DMS153 (cell line): ENCODE measurements around the gene TRIM21.
"Not testable (repeated sequence)": the region's sequence is repeated elsewhere in the genome, so short reads cannot be mapped to it uniquely, and the experiment has no call there.

Experiments used
- DNase-seq: peaks from one replicate; lab custom pipeline; 2025; lab: John Stamatoyannopoulos, UW

TRIM21 gene

DNA sequence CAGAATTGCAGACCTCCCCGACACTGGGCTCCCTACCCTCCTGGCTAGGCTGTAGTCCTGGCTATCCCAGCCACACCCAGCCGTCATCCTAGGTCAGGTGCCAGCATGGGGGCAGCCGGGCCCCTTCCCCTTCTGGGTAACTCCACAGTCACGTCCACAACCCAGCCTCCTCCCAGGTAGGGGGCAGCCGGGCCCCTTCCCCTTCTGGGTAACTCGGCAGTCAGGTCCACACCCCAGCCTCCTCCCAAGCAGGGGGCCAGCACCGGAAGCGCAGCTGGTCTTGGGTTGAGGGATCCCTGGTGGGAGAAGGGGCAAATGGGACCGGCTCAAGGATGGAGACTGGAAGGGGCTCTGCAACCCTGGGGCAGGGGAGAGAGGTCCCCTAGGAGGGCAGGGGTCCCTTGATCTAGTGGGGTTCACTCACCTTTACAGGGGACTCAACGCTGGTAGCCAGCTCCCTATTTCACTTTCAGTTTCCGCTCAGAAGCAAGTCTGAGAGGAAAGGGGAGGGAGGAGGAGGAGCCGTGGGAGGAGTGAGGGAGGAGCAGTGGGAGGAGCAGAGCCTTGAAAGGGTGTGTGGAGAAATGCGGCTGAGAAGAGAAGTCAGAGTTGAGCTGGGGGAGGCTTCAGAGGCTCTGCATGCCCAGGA, at the start of gene TRIM21:
Gene TRIM21, minus strand, starts transcription at position 494 of the 649 bp plus-strand sequence. CDS start 3,293 bp downstream, outside the sequence.
- peak; percentile 44 for DNase-seq

DNA sequence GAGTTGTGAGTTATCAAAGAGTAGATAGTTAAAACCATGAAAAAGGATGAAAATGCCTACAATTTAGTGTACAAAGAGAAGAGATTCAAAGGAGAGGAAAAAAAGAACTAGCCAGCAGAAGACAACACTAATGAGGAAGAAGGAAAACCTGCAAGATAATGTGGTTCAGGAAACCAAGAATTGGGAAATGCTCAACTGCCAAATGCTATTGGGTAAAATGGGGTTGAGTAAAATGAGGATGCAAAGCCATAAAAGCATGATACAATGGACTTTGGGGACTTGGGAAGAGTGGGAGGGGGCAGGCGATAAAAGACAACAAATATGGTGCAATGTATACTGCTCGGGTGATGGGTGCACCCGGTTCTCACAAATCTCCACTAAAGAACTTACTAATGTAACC, 48.0 kb upstream of the TRIM21 start:
- no peak for DNase-seq

DNA sequence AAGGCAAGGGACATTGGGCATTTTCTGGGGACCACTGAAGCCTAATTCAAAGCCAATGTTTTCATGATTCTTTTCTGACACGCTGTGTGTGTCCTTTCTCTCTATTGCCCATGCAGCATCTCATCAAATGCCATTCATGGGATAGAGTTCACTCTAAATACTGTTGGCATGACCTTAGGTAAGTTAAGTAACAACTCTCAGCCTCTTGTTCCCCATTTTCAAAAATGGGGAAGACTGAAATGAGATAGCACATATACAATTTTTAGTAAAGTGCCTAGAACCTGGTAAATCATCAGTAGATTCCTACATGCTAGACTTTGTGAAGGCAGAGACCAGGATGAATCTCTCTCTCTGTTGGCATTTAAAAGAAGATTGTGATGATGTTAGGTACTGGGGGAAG, 42.9 kb upstream of the TRIM21 start:
- no peak for DNase-seq

DNA sequence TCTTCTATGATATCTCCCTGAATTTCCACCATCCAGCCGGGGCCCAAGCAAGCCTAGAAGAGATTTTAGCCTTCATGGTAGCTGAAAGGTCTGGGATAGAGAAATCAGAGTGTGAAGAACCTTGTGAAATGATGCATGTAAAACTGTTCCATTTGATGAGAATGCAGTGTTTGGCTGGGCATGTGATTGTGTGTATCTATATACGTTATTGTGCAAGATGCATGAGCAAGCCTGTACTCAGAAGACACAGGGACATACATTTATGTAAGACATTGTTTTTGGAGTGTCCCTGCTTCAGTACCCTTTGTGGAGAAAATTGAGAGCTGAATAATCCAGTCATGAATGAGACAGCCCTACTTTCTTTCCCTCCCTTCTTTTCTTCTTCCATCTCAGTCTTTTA, 40.4 kb upstream of the TRIM21 start:
- no peak for DNase-seq

DNA sequence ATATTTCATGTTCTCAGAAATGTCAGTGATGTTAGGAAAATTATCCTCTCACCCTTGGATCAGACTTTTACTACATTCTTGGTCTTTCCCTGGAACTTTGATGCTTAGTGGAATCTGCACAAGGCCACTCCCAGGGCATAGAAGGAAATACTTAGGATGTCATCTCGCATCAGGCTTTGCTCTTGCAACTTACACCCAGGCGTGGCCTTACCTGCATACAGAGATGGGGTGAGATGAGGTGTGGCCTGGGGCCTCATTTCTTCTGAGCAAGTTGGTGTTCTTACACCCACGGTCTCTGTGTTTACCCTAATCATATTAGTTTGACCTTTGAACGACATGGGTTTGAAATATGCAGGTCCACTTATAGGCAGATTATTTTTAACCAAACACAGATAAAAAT, 36.5 kb upstream of the TRIM21 start:
- no peak for DNase-seq

DNA sequence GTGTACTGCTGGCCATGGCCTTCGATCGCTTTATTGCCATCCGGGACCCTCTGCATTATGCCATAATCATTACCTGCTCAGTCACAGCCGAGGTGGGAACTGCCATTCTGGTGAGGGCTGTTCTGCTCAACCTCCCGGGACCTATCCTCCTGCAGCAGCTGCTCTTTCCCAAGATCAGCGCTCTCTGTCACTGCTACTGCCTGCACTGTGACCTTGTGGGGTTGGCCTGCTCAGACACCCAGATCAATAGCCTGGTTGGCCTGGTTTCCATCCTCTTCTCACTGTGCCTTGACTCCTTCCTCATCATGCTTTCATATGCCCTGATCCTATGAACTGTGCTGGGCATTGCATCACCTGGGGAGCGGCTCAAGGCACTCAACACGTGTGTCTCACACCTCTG, 24.9 kb upstream of the TRIM21 start:
- DNase-seq: no peak

DNA sequence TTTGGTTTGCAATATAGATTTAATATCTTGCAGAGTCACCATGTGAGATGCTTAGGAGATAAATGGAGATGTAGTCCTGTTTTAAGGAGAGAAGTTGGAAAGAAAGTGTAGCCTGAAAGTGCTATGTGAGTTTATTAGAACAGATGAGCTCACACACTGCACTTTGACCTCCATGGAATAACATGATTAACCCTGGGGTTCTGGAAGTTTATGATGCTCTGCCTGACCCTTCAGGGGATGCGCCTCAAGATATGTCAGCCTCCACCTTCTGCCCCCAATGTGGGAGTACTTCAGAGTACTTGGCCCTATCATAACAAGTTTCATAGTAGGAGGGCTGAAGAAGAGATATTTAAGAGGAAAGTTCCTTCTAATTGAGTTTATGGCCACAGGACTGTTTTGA, 23.3 kb upstream of the TRIM21 start:
- no peak for DNase-seq

DNA sequence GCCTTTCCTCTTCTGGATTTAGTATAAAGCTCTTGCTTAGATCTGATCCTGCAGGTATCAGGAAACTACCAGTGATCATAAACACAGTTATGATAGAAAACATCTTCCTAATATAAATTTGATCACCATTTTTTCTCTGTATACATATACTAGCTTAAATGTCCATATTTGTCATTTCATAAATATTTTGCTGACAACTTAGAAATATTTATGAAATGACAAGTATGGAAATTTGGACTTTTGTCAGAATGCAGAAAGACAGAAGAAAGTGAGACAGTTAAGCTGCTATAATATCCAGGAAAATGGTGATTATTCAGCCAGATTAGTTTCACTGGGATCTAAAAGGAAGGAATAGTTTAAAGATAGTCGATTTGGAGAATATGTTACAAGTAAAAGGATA, 22.8 kb upstream of the TRIM21 start:
- DNase-seq: no peak

DNA sequence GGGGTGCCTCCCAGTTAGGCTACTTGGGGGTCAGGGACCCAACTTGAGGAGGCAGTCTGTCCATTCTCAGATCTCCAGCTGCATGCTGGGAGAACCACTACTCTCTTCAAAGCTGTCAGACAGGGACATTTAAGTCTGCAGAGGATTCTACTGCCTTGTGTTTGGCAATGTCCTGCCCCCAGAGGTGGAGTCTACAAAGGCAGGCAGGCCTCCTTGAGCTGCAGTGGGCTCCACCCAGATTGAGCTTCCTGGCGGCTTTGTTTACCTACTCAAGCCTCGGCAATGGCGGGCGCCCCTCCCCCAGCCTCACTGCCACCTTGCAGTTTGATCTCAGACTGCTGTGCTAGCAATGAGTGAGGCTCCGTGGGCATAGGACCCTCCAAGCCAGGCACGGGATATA, 12.7 kb upstream of the TRIM21 start:
- DNase-seq: not testable (repeated sequence)

DNA sequence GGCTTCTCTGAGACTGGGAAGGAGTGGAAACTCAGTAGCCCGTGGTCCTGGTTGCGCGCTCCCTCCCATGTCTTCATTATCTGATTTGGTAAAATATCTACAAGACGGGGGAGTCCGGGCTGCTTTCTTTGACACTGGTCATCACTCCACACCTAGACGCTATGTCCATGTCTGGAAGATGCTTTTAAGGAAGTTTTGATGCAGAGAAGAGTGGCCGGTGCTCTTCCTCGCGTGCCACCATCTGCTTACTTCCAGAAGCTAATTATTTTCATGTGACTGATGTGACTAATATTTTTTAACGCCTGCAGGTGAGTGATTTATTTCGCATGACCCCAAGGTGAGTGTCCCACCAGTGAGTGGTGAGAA, 339 bp upstream of the TRIM21 start:
- DNase-seq: no peak

DNA sequence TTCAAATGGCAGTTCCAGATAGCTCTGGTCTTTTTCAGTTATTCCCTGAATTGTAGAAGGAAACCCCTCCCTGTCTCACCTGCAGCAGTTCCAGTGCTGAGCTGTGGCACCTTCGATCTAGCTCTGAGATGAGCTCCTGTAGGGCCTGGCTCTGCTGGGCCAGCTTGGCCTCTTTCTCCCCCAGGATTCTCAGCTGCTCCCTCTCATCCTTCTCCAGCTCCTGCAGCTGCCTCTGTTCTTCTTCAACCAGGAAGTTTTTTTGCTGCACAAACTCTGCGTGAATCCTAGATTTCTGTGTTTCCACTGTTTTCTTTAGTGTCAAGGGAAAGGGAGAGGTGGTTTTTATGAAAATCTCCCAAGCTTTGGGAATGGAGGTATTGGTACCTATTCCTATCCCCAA, 5.3 kb downstream of the TRIM21 start:
- DNase-seq: no peak

DNA sequence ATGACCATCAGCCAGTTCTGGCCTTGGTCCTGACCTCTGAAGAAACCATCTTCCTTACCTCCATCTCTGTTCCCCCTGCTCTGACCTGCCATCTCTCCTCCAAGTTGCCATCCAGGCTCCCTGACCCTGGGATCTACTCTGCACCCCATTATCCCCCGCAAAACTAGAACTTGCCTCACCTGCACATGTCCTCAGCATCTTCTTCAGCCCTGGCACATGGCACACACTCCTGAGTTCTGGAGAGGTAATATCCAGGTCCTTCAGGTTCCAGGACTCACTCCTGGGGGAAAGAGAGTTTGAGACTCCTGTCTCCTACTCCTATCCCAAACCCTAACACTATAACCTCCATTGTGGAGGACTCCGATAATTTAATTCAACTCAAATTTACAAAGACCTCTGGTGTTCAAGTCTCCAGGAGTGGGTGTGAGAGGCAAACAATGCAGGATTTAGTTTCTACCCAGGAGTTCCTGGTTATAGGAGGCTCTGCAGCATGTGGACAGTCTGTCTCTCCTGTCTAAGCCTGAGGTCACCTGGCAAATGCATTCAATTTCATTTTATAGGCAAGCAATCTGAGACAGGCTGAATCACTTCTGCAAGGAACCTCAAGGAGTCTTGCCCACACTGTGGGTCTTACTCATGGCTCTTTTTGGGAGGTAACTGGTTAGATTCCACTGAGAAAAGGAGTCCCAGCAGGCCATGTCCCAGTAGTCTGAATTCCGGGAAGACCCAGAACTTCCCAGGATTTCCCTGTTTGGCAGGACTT, 7.3 kb downstream of the TRIM21 start:
- DNase-seq: no peak

DNA sequence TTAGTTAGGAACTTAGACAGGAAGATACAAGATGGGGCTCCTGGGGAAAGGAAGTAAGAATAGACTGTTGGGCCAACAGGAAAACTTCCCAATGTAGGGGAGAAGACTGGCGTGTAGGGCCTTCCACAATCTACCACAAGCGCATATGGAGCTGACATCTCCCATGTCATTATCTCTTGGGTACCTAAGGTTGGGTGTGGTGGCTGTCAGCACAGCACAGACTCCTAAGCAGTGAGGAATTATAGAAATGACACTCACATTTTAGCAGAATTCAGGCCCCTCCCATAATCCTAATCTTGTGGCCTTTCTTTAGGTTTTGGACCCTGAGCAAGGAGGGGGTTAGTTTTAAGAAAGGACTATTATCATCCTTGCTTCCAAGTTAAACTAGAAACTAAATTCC, 11.6 kb downstream of the TRIM21 start:
- DNase-seq: no peak

DNA sequence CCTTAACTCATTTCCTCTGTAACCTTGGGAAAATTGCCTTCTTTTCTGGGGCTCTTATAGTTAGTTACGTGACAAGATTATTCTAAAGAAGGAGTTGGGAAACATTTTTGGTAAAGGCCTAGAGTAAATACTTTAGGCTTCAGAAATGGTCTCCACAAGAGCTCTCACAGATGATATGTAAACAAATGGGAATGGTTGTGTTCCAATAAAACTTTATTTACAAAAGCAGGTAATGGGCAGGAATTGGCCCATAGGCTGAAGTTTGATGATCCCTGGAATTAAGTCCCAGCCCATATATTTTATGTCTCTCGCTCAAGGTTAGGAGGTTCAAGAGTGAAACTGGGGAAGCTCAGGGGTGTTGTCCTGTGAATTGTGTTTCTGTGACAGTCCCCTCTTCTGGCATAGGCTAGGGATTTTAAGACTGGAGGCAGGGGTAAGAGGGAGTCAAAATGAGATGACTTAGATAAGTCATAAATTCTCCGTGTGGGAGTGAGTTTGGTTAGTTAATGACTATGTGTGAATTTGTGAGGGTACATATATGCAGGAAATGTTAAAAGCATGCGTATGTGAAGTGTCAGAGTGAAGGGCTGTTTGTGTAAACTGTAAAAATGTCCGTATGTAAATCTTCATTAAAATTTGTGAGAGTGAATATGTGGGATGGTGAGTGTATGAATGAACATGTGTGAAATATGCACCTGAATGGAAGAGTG, 17.9 kb downstream of the TRIM21 start:
- DNase-seq: no peak

DNA sequence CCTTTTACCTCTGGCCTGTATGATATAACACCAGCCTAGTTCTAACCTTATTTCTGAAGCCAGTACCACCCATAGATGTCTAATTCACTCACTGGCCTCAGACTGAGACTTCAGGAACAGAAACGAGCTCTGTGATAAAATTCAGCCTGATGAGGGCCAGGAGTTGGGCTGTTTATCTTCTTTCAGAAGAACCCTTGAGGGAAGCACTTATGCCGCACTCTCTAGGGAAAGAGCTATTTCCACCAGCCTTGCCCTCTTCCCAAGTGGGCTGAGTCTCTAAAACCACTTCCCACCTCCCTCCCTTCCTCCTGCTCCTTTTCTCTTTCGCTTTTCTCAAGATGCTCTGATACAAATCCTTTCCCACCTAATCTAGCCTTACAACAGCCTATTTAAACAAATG, 23.3 kb downstream of the TRIM21 start:
- DNase-seq: no peak

DNA sequence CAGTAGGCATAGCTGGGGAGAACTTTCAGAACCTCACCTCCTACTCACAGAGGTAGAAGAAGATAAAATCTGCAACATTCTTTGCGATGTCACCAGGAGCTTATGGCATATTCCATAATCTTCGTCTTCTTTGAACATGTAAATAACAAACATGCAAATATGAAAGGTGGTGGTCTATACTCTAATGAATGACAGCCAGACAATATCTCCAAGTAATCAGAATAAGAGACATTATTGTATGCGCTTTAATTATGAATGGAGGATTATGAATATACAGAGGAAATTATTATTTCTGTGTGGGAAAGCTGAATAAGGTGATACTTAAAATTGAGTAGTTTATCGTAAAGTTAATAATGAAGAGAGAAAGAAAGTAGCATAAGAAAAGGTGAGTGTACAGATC, 25.2 kb downstream of the TRIM21 start, which contains the start of gene OR52B4:
Gene OR52B4, minus strand, starts transcription at position 101 of the 400 bp plus-strand sequence. Its CDS starts 91 bp downstream, at position 10.
- no peak for DNase-seq

DNA sequence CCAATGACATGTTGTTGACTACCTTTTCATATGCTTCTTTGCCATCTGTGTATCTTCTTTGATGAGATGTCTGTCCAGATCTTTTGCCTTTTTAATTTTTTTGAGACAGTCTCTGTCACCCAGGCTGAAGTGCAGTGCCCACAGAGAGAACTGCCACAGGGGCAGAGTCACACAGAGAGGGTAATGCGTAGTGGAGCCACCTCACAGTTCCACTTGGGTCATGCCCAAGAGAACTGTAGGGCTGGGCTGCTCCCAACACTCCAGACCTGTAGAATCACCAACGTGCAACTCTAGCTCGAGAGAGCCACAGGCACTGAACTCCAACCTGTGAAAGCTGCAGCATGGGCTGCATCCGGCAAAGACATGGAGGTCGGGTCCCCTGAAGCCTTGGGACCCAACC, 45.4 kb downstream of the TRIM21 start:
- not testable (repeated sequence) for DNase-seq

DNA sequence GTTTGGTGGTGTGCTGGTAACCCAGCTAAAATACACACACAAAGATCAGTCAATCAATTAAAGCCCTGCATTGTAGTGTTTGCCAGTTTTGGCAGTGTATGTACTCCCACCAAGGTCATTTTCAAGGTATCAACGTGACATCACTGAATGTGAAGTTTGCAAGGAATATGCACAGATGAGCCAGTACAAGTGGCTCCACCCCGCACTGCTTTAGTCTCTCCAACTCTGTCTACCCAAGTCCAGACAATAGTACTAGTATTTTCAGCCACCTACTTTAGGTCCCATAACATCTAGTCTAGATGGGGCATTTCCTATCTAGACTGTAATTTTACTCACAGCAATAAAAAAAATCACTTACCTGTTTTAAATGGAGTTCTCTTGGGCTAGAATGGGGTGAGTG, 48.1 kb downstream of the TRIM21 start:
- not testable (repeated sequence) for DNase-seq
